Smooth muscle cell (in vitro differentiated cells): ENCODE results near the gene PSMA6. TPM values are rescaled to one million over a fixed set of nuclear protein-coding genes. Genes with fewer than 3 reads are reported as not detected.
"Not testable (repeated sequence)": the region's sequence is repeated elsewhere in the genome, so short reads cannot be mapped to it uniquely, and the experiment has no call there.

ENCODE experiments used
- DNase-seq: peaks from one replicate; lab custom pipeline; 2025; ENCODE audit not compliant: unreplicated experiment; lab: John Stamatoyannopoulos, UW
- H2AFZ ChIP-seq: fragments of 200-600 bp; sonication (generic); 2 replicates; pipeline ENCODE4 v1.6.0; 2016; ENCODE audit warnings: antibody characterized with exemption, low read depth, mild to moderate bottlenecking
- H3F3A ChIP-seq: fragments of 200-600 bp; sonication (generic); 2 replicates; pipeline ENCODE4 v1.6.0; 2017; ENCODE audit warnings: antibody characterized with exemption, low read depth
- H3K27ac ChIP-seq: fragments of 200-600 bp; sonication (generic); 2 replicates; pipeline ENCODE4 v1.5.1; 2016; ENCODE audit warnings: low read depth, mild to moderate bottlenecking
- H3K27me3 ChIP-seq: fragments of 200-600 bp; sonication (generic); 2 replicates; pipeline ENCODE4 v1.6.1; 2016; ENCODE audit warnings: low read depth, mild to moderate bottlenecking
- H3K36me3 ChIP-seq: fragments of 200-600 bp; sonication (generic); 2 replicates; pipeline ENCODE4 v1.5.1; 2016; ENCODE audit warnings: low read depth
- H3K4me1 ChIP-seq: fragments of 200-600 bp; sonication (generic); 2 replicates; pipeline ENCODE4 v1.5.1; 2016; ENCODE audit warnings: low read depth
- H3K4me2 ChIP-seq: fragments of 200-600 bp; sonication (generic); 2 replicates; pipeline ENCODE4 v1.6.0; 2016; ENCODE audit warnings: mild to moderate bottlenecking
- H3K4me3 ChIP-seq: fragments of 200-600 bp; sonication (generic); 2 replicates; pipeline ENCODE4 v1.5.1; 2016; ENCODE audit warnings: mild to moderate bottlenecking
- H3K79me2 ChIP-seq: fragments of 200-600 bp; sonication (generic); 2 replicates; pipeline ENCODE4 v1.6.0; 2016; ENCODE audit warnings: low read depth, mild to moderate bottlenecking
- H3K9ac ChIP-seq: fragments of 200-600 bp; sonication (generic); 2 replicates; pipeline ENCODE4 v1.6.0; 2016; ENCODE audit warnings: low read depth
- H3K9me3 ChIP-seq: fragments of 200-600 bp; sonication (generic); replicated peaks from 2 replicates; pipeline ENCODE4 v1.5.1; 2016; ENCODE audit warnings: low read depth
- H4K20me1 ChIP-seq: fragments of 200-600 bp; sonication (generic); 2 replicates; pipeline ENCODE4 v1.6.0; 2016; ENCODE audit warnings: low read depth
- CTCF ChIP-seq: fragments of 200-600 bp; sonication (generic); IDR thresholded peaks from 2 replicates; pipeline ENCODE4 v1.5.1; 2017; ENCODE audit warnings: borderline replicate concordance, mild to moderate bottlenecking, antibody characterized with exemption; ENCODE audit not compliant: insufficient read depth, poor library complexity, severe bottlenecking
- WGBS: methylation state at CpG from one replicate; pipeline ENCODE4 v1.1.7; 2016; ENCODE audit warnings: low lambda C conversion rate; 5-methylcytosine and 5-hydroxymethylcytosine counted together
- polyA plus RNA-seq: library from polyadenylated mRNA; unstranded; fragments of >200 nt; fragmentation: Nextera tagmentation; extraction: Ambion mirVana; gene quantifications from 2 replicates; pipeline ENCODE4 v1.2.1, GENCODE V29; 2016
- total RNA-seq: library from RNA; depleted of rRNA; stranded (reverse); fragments of >200 nt; gene quantifications from 2 replicates; pipeline ENCODE4 v1.2.3, GENCODE V29; 2014

PSMA6 gene
- total and polyA plus RNA-seq, 2 experiments from 2014 or later = 251 to 315 TPM

GRCh38 chr14:35298351-35298750, 6.2 kb downstream of the PSMA6 start:
- H3K9me3 ChIP-seq = no peaks in the 10 kb centered on the region
- no peak overlapping the region for H2AFZ ChIP-seq
- H3K9ac ChIP-seq = no peak overlapping the region
- H3K4me2 ChIP-seq = no peak overlapping the region
- WGBS = 92% methylated on average over 3 of the region's 4 CpGs
- peaks cover 99% of the 10 kb centered on the region for H3K79me2 ChIP-seq
- no peak for TF ChIP-seq CTCF
- no peaks in the 10 kb centered on the region for H3K36me3 ChIP-seq
- no peaks in the 10 kb centered on the region for H3K27me3 ChIP-seq
- no peaks in the 10 kb centered on the region for H3F3A ChIP-seq
- no peak overlapping the region for H3K27ac ChIP-seq
- no peak for DNase-seq
- peaks cover 12% of the 10 kb centered on the region for H3K4me1 ChIP-seq
- peaks cover 98% of the 10 kb centered on the region for H4K20me1 ChIP-seq
- H3K4me3 ChIP-seq = no peak overlapping the region

- no peaks in the 10 kb centered on the region for H3K4me1 ChIP-seq
- H3K27ac ChIP-seq = no peak overlapping the region
- 77% methylated on average over 1 of the region's 1 CpG for WGBS
- H4K20me1 ChIP-seq = peaks cover 98% of the 10 kb centered on the region
- H3K36me3 ChIP-seq = no peaks in the 10 kb centered on the region
- H3K4me2 ChIP-seq = no peak overlapping the region
- no peaks in the 10 kb centered on the region for H3K27me3 ChIP-seq
- no peak overlapping the region for H3K4me3 ChIP-seq
- H3K9ac ChIP-seq = no peak overlapping the region
- no peak for DNase-seq
- no peak overlapping the region for H2AFZ ChIP-seq
- no peaks in the 10 kb centered on the region for H3K9me3 ChIP-seq
- TF ChIP-seq CTCF = no peak
- H3F3A ChIP-seq = no peaks in the 10 kb centered on the region
- H3K79me2 ChIP-seq = peaks cover 99% of the 10 kb centered on the region
These were observed 7.5 kb downstream of the PSMA6 start for GRCh38 chr14:35299708-35300107.

GRCh38 chr14:35300228-35300627, 8.0 kb downstream of the PSMA6 start:
- DNase-seq = no peak
- Histone ChIP-seq H3K36me3 (no peaks in the 10 kb centered on the region), H3K4me2 (no peak overlapping the region), H3K9me3 (no peaks in the 10 kb centered on the region), H3K4me1 (no peaks in the 10 kb centered on the region), H3K9ac (no peak overlapping the region), H3K27me3 (no peaks in the 10 kb centered on the region), H4K20me1 (peaks cover 98% of the 10 kb centered on the region), H3F3A (no peaks in the 10 kb centered on the region), H3K4me3 (no peak overlapping the region), H3K27ac (peak overlapping the region; percentile 37), H2AFZ (no peak overlapping the region), H3K79me2 (peaks cover 99% of the 10 kb centered on the region)
- TF ChIP-seq CTCF = no peak
- WGBS = 97% methylated on average over 3 of the region's 3 CpGs

- H3K4me3 ChIP-seq, H3K4me2 ChIP-seq, H3K27ac ChIP-seq, H3K9ac ChIP-seq, H3K4me1 ChIP-seq, H2AFZ ChIP-seq, H3K9me3 ChIP-seq, H3F3A ChIP-seq, DNase-seq, H3K27me3 ChIP-seq, H3K36me3 ChIP-seq: not testable (repeated sequence)
- H4K20me1 ChIP-seq = peaks cover 98% of the 10 kb centered on the region
- WGBS = 94% methylated on average over 4 of the region's 4 CpGs
- peaks cover 99% of the 10 kb centered on the region for H3K79me2 ChIP-seq
These were observed 9.2 kb downstream of the PSMA6 start for GRCh38 chr14:35301334-35301733.
